ENCODE data around the gene PTPN1. TPM values are rescaled to one million over a fixed set of nuclear protein-coding genes. Genes with fewer than 3 reads are reported as not detected.

The PTPN1 gene
- total RNA-seq, 1 donor from 2014 or later, result 43.8 TPM

DNA sequence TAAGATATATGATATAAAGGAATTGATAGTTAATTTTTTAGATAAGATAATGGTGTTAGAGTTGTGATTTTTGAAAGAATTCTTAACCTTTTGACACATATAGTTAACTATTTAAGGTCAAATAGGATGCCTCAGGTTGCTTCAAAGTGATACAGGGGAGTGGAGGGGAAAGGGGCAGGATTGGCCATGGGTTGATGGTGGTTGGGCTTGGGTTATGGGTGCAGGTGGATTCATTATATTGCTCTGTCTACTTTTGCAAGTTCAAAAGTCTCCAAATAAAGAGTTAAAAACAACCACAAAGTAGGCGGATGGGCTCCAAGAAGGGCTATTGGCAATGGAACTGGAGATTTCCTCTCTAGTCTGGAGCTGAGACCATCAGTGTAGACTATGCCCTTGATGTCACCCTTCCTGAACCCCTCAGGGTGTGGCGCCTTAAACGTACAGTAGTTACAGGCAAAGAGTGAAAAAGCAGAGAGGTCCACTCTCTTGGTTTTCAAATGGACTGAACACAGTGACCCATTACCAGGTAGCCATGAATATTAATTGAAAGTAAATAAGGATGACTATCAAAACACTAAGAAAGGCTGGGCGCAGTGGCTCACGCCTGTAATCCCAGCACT lies 81.2 kb downstream of the PTPN1 start:
- DNase-seq (ENCODE audit: low read depth, low spot score), result no peak
- H3K27ac Mint-ChIP-seq (ENCODE audit: unreplicated experiment), result no peak overlapping the region
- H3K4me3 Mint-ChIP-seq, result no peak overlapping the region
- no peaks in the 10 kb centered on the region for H3K27me3 Mint-ChIP-seq (ENCODE audit: low read depth)
- H3K9me3 Mint-ChIP-seq, result no peaks in the 10 kb centered on the region
- H3K4me1 Mint-ChIP-seq, result peaks cover 4% of the 10 kb centered on the region
- TF ChIP-seq, protein P1, sequence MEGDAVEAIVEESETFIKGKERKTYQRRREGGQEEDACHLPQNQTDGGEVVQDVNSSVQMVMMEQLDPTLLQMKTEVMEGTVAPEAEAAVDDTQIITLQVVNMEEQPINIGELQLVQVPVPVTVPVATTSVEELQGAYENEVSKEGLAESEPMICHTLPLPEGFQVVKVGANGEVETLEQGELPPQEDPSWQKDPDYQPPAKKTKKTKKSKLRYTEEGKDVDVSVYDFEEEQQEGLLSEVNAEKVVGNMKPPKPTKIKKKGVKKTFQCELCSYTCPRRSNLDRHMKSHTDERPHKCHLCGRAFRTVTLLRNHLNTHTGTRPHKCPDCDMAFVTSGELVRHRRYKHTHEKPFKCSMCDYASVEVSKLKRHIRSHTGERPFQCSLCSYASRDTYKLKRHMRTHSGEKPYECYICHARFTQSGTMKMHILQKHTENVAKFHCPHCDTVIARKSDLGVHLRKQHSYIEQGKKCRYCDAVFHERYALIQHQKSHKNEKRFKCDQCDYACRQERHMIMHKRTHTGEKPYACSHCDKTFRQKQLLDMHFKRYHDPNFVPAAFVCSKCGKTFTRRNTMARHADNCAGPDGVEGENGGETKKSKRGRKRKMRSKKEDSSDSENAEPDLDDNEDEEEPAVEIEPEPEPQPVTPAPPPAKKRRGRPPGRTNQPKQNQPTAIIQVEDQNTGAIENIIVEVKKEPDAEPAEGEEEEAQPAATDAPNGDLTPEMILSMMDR (conservative IDR thresholded peaks at IDR 0.05), result no peak
- H3K36me3 Mint-ChIP-seq (ENCODE audit: low read depth), result peaks cover 2% of the 10 kb centered on the region

DNA sequence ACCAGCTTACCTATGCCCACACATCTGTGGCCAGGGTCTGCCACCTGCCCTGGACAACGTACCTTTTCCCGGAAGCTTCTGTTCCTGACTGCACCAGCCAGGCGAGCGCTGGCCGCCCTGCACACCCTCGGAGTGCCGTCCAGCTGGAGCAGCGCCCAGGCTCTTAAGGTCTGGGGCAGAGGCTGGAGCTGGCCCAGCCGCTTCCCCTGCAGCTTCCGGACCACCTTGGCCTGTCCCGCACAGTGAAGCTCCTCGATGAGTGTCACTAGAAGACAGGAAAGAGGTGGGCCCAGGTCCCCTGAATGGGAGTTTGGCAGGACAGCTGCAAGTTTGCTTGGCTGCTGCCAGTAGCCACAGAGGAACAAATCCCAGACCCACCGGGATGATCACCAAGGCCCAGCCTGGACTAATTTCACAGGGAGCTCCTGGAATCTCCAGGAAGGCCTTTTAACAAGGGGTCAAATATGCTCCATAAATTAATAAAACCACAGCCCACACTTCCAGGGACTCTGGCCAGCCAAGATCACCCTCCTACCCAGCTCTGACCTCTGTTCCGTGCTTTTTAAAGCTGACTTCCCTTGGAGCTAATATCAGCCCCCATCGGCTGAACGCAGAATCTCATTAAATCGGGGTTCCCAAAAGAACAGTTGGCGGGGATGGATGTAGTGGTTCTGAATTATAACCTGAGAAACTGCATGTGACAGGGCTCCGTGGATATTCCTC lies 82.3 kb downstream of the PTPN1 start:
- Mint-ChIP-seq H3K27ac (ENCODE audit: unreplicated experiment) (no peak overlapping the region), H3K27me3 (ENCODE audit: low read depth) (no peaks in the 10 kb centered on the region), H3K4me1 (peaks cover 8% of the 10 kb centered on the region), H3K36me3 (ENCODE audit: low read depth) (peaks cover 2% of the 10 kb centered on the region), H3K4me3 (no peak overlapping the region), H3K9me3 (no peaks in the 10 kb centered on the region)
- no peak for DNase-seq (ENCODE audit: low read depth, low spot score)
- TF ChIP-seq, protein P1 (conservative IDR thresholded peaks at IDR 0.05), result no peak

DNA sequence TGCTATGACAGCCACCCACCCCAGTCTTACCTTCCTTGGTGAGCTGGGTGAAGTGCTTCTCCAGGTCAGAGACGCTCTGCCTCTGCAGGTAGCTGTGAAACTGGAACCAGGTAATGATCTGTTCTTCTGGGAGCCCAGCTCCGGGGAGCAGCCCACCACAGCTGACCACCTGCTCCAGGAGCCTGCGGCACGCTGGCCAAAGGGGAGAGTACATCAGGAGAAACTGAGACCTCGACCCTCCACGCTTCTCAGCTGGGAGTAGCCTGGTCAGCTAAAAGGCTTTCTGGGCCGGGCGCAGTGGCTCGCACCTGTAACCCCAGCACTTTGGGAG lies 82.8 kb downstream of the PTPN1 start:
- Mint-ChIP-seq H3K27me3 (ENCODE audit: low read depth) (no peaks in the 10 kb centered on the region), H3K27ac (ENCODE audit: unreplicated experiment) (no peak overlapping the region), H3K36me3 (ENCODE audit: low read depth) (peaks cover 2% of the 10 kb centered on the region), H3K4me1 (peaks cover 8% of the 10 kb centered on the region), H3K4me3 (no peak overlapping the region), H3K9me3 (no peaks in the 10 kb centered on the region)
- DNase-seq (ENCODE audit: low read depth, low spot score), result no peak
- TF ChIP-seq, protein P1 (conservative IDR thresholded peaks at IDR 0.05), result no peak

DNA sequence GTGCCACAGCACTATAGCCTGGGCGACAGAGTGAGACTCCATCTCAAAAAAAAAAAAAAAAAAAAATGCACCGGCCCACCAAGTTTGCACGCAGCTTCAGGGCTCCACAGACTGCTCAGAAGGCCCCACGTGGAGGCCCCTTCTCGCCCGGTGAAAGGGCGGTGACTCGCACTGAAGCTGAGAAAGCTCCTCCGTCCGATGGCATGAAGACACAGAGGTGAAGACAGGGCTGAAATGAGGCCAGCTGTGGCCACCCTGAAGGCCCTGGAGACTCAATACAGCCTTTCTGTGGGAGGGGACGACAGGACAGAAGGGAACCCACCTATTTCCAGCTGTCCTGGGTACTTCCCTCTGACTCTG lies 84.0 kb downstream of the PTPN1 start:
- Mint-ChIP-seq H3K36me3 (ENCODE audit: low read depth) (no peaks in the 10 kb centered on the region), H3K27me3 (ENCODE audit: low read depth) (no peaks in the 10 kb centered on the region), H3K4me3 (no peak overlapping the region), H3K27ac (ENCODE audit: unreplicated experiment) (no peak overlapping the region), H3K4me1 (peaks cover 8% of the 10 kb centered on the region), H3K9me3 (no peaks in the 10 kb centered on the region)
- TF ChIP-seq, protein P1 (conservative IDR thresholded peaks at IDR 0.05), result no peak
- no peak for DNase-seq (ENCODE audit: low read depth, low spot score)

DNA sequence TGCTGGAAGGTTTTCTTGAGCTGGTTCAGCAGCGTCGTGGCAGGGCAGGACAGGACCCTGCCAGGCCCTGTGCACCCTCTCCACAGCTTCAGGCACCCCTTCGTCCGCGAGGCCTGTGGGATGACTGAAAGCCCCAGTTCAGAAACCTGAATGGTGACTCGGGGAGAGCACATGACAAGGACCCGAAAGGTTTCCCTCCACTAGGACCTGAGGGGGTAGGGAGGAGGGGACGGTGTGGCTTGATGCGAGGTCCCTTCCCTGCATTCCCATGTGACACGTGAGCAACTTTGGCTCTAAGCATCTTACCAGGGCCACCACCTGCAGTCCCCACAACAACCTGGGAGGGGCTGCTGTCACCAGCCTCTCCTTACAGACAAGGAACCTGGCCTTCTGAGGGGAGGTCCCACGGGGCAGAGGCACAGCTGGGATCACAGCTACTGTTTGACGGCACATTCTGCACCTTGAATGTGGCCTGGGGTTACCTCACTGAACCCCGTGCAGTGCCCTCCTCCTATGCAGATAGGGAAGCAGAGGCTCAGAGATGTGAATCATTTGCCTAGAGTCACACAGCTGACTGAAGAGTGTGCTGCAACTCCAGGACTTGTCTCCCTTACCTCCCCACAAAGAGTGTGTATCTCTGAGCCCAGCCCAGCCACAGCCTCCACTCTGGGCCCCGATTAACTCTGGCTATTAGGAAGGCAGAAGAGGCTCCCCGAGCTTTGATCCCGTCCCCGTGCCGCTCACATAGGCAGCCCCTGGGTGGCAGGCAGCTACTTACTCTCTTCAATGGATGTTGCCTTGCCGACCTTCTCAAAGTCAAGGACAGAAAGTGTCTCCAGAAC lies 84.6 kb downstream of the PTPN1 start:
- H3K27me3 Mint-ChIP-seq (ENCODE audit: low read depth), result no peaks in the 10 kb centered on the region
- no peaks in the 10 kb centered on the region for H3K9me3 Mint-ChIP-seq
- H3K36me3 Mint-ChIP-seq (ENCODE audit: low read depth), result no peaks in the 10 kb centered on the region
- no peak overlapping the region for H3K4me3 Mint-ChIP-seq
- TF ChIP-seq, protein P1 (conservative IDR thresholded peaks at IDR 0.05), result no peak
- no peak overlapping the region for H3K27ac Mint-ChIP-seq (ENCODE audit: unreplicated experiment)
- DNase-seq (ENCODE audit: low read depth, low spot score), result no peak
- peaks cover 8% of the 10 kb centered on the region for H3K4me1 Mint-ChIP-seq

Measured in neural crest cell (in vitro differentiated cells).